Large intestine (tissue), 3 donors: ENCODE data around the gene MAJIN. TPM values are rescaled to one million over a fixed set of nuclear protein-coding genes. Genes with fewer than 3 reads are reported as not detected.

Experiments used
- DNase-seq, 2 donors: peaks; one replicate each; pipeline versions ENCODE4 v3.0.0 to v3.0.0-alpha.2; 2013
- H3K27ac ChIP-seq: one replicate; pipeline ENCODE4 v1.5.1; 2013; ENCODE audit warnings: low read length
- H3K27me3 ChIP-seq: 2 replicates; pipeline ENCODE4 v1.6.1; 2013; ENCODE audit warnings: low read length; ENCODE audit not compliant: control insufficient read depth, insufficient read depth
- H3K36me3 ChIP-seq: 2 replicates; pipeline ENCODE4 v1.6.1; 2013; ENCODE audit warnings: low read length; ENCODE audit not compliant: control insufficient read depth, insufficient read depth
- H3K4me1 ChIP-seq: one replicate; pipeline ENCODE4 v1.6.1; 2013; ENCODE audit warnings: low read length; ENCODE audit not compliant: control insufficient read depth, insufficient read depth
- H3K4me3 ChIP-seq: one replicate; pipeline ENCODE4 v1.5.1; 2013; ENCODE audit warnings: low read length
- H3K9me3 ChIP-seq: one replicate; pipeline ENCODE4 v1.6.1; 2013; ENCODE audit warnings: mild to moderate bottlenecking, low read depth, low read length, moderate library complexity; ENCODE audit not compliant: control insufficient read depth
- WGBS: methylation state at CpG from one replicate; pipeline ENCODE4 v1.1.5; 2013; ENCODE audit warnings: low lambda C conversion rate; ENCODE audit not compliant: insufficient coverage; 5-methylcytosine and 5-hydroxymethylcytosine counted together
- polyA plus RNA-seq: library from polyadenylated mRNA; unstranded; fragments of 120-200 nt; gene quantifications from one replicate; pipeline ENCODE4 v1.2.1, GENCODE V29; 2013

MAJIN gene
- polyA plus RNA-seq, 1 donor: 0.09 TPM

GRCh38 chr11:64902102-64902900, 69.6 kb downstream of the MAJIN start:
- Histone ChIP-seq H3K4me1 (no peaks in the 10 kb centered on the region), H3K27ac (no peak overlapping the region), H3K36me3 (peaks cover 85% of the 10 kb centered on the region), H3K27me3 (no peaks in the 10 kb centered on the region), H3K9me3 (no peaks in the 10 kb centered on the region), H3K4me3 (no peak overlapping the region)
- WGBS: no CpG with 5 or more reads among the region's 30 CpGs
- DNase-seq: no peak

GRCh38 chr11:64900774-64901173, 71.1 kb downstream of the MAJIN start:
- no peaks in the 10 kb centered on the region for H3K4me1 ChIP-seq
- H3K4me3 ChIP-seq: no peak overlapping the region
- H3K36me3 ChIP-seq: peaks cover 83% of the 10 kb centered on the region
- WGBS: no CpG with 5 or more reads among the region's 17 CpGs
- no peaks in the 10 kb centered on the region for H3K27me3 ChIP-seq
- no peak for DNase-seq
- H3K27ac ChIP-seq: no peak overlapping the region
- no peaks in the 10 kb centered on the region for H3K9me3 ChIP-seq

- H3K4me1 ChIP-seq: no peaks in the 10 kb centered on the region
- peaks cover 78% of the 10 kb centered on the region for H3K36me3 ChIP-seq
- no peaks in the 10 kb centered on the region for H3K27me3 ChIP-seq
- no CpG with 5 or more reads among the region's 14 CpGs for WGBS
- H3K9me3 ChIP-seq: no peaks in the 10 kb centered on the region
- no peak overlapping the region for H3K4me3 ChIP-seq
- DNase-seq: no peak
- H3K27ac ChIP-seq: no peak overlapping the region
Observed at GRCh38 chr11:64900263-64900678, 71.6 kb downstream of the MAJIN start.

GRCh38 chr11:64898541-64898940, 73.4 kb downstream of the MAJIN start:
- no peak for DNase-seq
- WGBS: no CpG with 5 or more reads among the region's 19 CpGs
- Histone ChIP-seq H3K36me3 (peaks cover 74% of the 10 kb centered on the region), H3K27ac (no peak overlapping the region), H3K4me3 (no peak overlapping the region), H3K9me3 (no peaks in the 10 kb centered on the region), H3K27me3 (no peaks in the 10 kb centered on the region), H3K4me1 (peaks cover 13% of the 10 kb centered on the region)

GRCh38 chr11:64898076-64898445, 73.8 kb downstream of the MAJIN start:
- no CpG with 5 or more reads among the region's 9 CpGs for WGBS
- Histone ChIP-seq H3K27ac (no peak overlapping the region), H3K9me3 (no peaks in the 10 kb centered on the region), H3K27me3 (no peaks in the 10 kb centered on the region), H3K36me3 (peaks cover 69% of the 10 kb centered on the region), H3K4me1 (peaks cover 13% of the 10 kb centered on the region), H3K4me3 (no peak overlapping the region)
- no peak for DNase-seq

- no peak overlapping the region for H3K27ac ChIP-seq
- H3K36me3 ChIP-seq: peaks cover 68% of the 10 kb centered on the region
- H3K4me1 ChIP-seq: peaks cover 13% of the 10 kb centered on the region
- H3K9me3 ChIP-seq: no peaks in the 10 kb centered on the region
- no peaks in the 10 kb centered on the region for H3K27me3 ChIP-seq
- no peak overlapping the region for H3K4me3 ChIP-seq
- no peak for DNase-seq
- 83% methylated on average over 2 of the region's 19 CpGs for WGBS
Observed at GRCh38 chr11:64897381-64898075, 74.4 kb downstream of the MAJIN start.

GRCh38 chr11:64896448-64897022, 75.4 kb downstream of the MAJIN start:
- WGBS: no CpG with 5 or more reads among the region's 14 CpGs
- H3K4me1 ChIP-seq: peaks cover 13% of the 10 kb centered on the region
- no peaks in the 10 kb centered on the region for H3K27me3 ChIP-seq
- no peak for DNase-seq
- peaks cover 70% of the 10 kb centered on the region for H3K36me3 ChIP-seq
- no peak overlapping the region for H3K4me3 ChIP-seq
- no peaks in the 10 kb centered on the region for H3K9me3 ChIP-seq
- H3K27ac ChIP-seq: no peak overlapping the region

- peak overlapping the region; percentile 99 for H3K27ac ChIP-seq
- peaks cover 67% of the 10 kb centered on the region for H3K36me3 ChIP-seq
- no peaks in the 10 kb centered on the region for H3K9me3 ChIP-seq
- peaks cover 13% of the 10 kb centered on the region for H3K4me1 ChIP-seq
- no peak overlapping the region for H3K4me3 ChIP-seq
- no peak for DNase-seq
- no peaks in the 10 kb centered on the region for H3K27me3 ChIP-seq
- no CpG with 5 or more reads among the region's 39 CpGs for WGBS
Observed at GRCh38 chr11:64894812-64895452, 77.0 kb downstream of the MAJIN start.

- H3K4me3 ChIP-seq: peak overlapping the region; percentile 41
- no CpG with 5 or more reads among the region's 14 CpGs for WGBS
- no peaks in the 10 kb centered on the region for H3K27me3 ChIP-seq
- peak overlapping the region; percentile 99 for H3K27ac ChIP-seq
- peak; percentile 86 to 88 for DNase-seq
- peaks cover 61% of the 10 kb centered on the region for H3K36me3 ChIP-seq
- H3K9me3 ChIP-seq: no peaks in the 10 kb centered on the region
- peaks cover 14% of the 10 kb centered on the region for H3K4me1 ChIP-seq
Observed at GRCh38 chr11:64894070-64894811, 77.7 kb downstream of the MAJIN start.
